NB4 (cell line): ENCODE measurements around the gene RCBTB1.

ENCODE experiments used
- CTCF ChIP-seq: IDR thresholded peaks from one replicate; pipeline ENCODE4 v1.5.1; 2012; ENCODE audit warnings: low read depth, low read length
- MAX ChIP-seq: IDR thresholded peaks from 2 replicates; pipeline ENCODE4 v1.6.1; 2011; ENCODE audit warnings: low read depth, low read length
- MYC ChIP-seq: IDR thresholded peaks from 2 replicates; pipeline ENCODE4 v1.6.1; 2011; ENCODE audit warnings: low read depth, low read length
- POLR2A ChIP-seq: IDR thresholded peaks from 2 replicates; pipeline ENCODE4 v1.6.1; 2011; ENCODE audit warnings: mild to moderate bottlenecking; ENCODE audit not compliant: insufficient read length; ENCODE audit errors: extremely low read depth

GRCh38 chr13:49629947-49630346, 44.6 kb upstream of the RCBTB1 start:
- TF ChIP-seq CTCF (no peak), POLR2A (no peak), MYC (no peak), MAX (no peak)
